Stimulated activated CD4-positive, alpha-beta T cell treated with anti-CD3 and anti-CD28 coated beads, Interleukin-1b, Interleukin-23, amount 100 ng/mL, for 48 hours (primary cell): ENCODE results near the gene PLXDC2.

Experiments used
- DNase-seq: peaks from one replicate; pipeline ENCODE4 v3.0.0-alpha.2; 2020

Gene PLXDC2

DNA sequence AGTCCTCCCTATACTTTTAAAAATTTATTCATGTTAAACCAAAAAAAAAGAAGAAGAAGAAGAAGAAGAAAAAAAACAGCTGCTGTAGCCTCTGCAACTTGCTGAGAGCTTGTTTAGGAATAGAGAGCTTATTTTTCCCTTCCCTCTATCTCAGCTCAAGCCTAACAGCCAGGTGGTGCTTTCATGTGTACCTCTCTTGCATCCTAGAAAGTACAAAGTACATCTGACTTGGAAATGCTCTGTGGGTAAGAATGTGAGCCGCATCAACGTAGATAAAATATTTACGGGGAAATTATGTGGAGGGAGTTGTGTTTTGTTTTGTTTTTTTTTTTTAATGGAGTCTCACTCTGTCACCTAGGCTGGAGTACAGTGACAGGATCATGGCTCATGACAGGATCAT, 99.6 kb downstream of the PLXDC2 start:
- no peak for DNase-seq

DNA sequence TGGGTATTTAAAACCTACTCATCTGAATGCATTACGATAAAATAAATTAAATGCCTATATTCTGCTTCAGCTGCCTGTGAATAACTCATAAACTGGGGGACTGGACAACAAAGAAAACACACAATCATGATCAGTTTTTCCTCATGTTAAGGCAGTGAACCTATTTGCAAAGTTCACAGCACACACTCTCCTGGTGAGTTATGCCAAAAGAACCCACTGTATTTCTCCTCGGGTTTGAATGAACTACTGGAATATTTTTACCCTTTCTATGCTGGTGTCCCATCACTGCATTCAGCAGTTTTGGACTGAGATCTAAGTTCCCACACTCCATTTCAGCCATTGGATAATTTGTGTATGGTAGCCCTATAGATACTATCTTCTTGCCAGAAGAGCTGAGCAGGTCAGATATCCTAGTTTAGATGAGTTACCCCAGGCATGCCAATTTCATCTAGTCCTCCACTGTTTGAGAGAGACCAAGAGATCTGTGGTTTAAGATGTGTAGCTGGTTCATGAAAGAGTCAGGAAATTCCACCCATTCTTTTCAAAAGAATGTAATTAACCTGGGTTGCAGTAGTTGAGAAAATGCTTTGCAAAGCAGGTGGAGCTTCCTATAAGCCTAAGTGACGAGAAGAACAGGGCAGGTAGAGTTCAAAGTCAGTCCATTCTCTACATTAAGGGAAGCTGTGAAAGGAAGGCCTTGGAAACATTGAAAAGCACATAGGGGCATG, 101.7 kb downstream of the PLXDC2 start:
- DNase-seq: no peak

DNA sequence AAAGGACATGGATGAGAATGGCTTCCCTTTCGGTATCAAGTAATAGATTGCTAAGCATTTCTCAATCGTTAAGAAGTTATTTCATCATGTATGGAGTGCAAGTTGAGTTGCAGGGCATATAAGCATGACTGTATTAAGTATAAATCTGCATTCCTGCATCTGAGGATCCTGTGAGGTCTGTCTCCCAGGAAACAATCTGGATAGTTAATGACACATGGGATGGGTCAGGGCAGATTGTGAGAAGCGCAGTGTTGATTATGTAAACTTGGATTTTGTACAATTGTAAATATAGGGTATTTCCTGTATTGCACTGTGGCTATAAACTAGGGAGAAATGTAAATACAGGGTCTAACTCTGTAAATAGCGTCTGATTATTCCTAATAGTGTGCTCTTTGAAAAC, 102.6 kb downstream of the PLXDC2 start:
- DNase-seq: no peak

DNA sequence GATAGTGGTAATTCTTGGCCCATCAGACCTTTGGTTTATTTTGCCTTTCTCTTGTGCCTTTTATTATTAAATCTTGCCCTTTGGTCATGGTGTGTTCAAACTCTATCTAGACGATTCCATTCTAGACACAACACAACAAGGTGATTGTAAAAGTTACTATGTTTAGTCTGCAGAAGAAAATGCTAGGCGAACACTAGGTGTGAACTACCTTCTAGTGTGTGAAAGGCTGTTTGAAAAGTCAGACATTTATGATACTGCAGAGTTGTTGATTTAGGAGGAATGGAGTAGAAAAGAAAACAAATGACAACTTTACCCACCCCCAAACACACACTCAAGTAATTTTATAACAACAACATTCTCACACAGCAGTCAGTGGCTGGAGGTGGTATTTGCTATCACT, 103.4 kb downstream of the PLXDC2 start:
- DNase-seq: no peak

DNA sequence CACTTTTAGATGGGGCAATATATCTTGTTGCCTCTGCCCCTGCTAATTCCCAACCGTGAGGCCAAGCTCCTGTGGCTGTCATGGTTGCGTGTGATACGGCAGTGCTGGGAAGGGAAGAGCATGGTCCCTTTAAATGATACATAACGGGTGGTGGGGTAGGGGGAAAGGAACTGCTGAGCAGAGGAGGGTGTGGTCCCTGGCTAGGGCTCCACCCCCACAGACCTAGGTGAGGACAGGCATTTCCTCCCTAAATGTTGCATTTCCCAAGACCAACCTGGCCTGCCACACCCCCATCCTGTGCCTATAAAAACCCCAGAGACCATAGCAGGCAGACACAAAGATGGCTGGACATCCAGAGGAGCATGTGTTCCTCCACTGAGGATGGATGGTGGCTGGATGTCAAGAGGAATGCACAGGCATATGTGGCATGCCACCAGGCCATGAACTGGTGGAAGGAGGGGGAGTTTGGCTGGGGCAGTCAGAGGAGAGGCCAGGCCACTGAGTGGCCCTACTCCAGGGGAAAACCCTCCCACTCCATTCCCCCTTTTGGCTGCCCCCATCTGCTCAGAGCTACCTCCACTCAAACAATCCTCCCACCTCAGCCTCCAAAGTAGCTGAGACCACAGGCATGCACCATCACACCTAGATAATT, 104.0 kb downstream of the PLXDC2 start:
- no peak for DNase-seq

DNA sequence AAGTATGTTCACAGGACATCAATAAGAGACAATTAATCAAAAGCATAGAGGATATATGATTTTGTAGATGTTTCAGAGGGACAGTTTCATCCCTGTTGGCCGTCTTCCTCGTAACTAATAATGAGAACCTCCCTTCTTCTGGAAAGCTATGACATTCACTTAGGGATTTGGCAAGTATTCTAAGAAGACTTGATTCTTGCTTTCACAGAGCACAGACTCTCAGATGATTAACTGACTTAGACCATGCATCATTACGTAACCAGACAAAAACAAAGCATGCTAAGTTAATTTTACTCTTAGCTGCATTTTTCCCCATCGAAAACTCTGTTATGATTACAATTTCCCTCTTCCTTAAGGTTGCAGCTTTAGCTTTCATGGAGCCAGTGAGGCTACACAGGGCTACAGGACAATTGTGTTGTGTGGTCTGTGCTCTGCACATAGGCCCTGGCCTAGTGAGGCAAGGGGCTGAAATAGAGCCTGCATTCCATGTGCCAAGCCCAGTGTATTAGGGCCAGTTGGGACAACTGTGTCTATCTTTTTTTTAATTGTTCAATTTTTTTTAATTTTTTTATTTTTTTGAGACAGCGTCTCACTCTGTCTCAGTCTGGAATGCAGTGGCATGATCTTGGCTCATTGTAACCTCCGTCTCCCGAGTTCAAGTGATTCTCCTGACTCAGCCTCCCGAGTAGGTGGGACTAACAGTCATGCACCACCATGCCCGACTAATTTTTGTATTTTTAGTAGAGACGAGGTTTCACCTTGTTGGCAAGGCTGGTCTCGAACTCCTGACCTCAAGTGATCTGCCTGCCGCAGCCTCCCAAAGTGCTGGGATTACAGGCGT, 105.3 kb downstream of the PLXDC2 start:
- no peak for DNase-seq

DNA sequence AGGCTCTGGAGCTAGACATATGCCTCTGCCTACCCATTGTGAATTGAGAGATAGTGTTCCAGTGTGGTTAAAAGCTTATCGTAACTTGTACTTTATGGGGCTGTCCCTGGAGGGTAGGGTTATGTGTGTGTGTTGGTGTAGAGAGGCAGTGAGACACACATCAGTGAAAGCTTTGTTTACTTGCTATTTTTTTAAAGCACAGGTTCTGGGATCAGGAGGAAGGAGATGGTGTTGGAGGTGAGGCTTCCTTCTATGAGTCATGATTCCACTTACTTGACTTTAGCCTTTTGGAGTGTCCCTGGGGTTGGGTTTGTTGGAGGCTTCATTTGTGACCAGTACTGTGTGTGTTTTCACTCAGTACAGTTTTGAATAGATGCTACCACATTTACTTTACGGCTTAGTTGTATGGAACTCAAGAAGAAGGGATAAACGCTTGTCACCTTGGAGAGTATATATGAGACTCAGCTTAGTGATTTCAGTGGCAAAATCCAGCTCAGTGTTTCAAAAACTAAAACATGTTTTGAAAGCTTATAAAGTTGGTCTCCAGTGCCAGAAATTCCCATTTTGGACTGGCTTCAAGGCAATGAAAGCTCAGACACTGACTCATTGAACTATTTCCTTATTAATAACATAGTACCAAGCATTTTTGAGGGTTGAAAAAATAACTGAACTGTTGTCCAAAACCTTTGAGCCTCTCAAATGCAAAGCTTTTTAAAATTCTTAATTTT, 106.2 kb downstream of the PLXDC2 start:
- DNase-seq: no peak

DNA sequence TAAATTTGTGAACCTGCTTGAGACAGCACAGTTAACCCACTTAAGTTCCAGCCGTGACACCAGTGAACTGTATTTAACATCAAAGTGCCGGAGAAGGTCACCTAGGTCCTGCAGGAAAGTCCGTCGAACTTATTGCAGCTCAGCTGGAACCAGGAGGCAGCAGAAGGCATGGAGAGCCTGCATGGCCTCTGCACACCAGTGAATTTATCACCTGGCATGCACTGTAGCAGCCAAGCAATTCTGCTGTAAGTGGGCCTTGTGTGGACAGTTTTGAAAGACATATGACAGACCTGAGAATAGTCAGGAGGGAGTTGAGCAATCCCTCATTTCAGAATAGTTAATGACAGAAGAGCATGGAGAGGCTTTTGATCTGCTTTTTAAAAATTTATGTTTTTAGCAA, 108.8 kb downstream of the PLXDC2 start:
- DNase-seq: no peak

DNA sequence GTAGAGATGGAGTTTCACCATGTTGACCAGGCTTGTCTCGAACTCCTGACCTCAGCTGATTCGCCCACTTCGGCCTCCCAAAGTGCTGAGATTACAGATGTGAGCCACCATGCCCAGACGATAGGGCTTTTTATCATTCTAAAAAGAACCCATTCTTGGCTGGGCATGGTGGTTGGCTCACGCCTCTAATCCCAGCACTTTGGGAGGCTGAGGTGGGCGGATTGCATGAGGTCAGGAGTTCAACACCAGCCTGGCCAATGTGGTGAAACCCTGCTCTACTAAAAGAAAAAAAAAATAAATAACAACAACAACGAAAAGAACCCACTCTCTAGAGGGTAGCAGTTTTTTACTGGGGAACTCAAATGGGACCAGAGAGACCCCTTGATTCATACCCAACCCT, 112.7 kb downstream of the PLXDC2 start:
- DNase-seq: no peak

DNA sequence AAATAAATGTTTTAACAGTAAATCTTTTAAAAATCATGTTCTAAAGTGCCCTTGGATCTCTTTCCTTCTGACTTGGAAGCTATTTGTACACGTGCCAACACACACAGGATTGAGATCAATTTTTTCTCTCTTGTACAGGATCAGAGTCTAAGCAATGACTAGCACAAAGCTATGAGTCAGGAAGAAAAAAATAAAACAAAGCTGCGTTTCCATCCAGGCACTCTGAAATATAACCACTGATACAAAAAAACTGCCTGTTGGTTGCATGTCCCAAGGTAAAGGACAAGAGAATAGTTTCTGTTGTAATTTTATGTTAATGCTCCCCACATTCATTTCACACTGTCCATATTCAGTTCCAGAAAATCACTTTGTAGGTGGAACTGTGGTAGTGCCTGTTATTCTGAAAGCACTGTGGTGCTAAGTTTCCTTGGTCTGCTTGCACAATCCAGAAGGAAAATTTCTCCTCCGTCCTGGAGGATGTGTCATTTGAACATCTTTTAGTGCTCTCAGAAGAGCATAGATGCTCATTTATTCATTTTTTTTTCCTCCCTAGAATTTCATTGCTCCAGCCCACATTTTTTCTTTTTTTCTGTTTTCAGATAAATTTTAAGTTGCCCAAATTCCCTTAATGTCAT, 113.4 kb downstream of the PLXDC2 start:
- DNase-seq: no peak

DNA sequence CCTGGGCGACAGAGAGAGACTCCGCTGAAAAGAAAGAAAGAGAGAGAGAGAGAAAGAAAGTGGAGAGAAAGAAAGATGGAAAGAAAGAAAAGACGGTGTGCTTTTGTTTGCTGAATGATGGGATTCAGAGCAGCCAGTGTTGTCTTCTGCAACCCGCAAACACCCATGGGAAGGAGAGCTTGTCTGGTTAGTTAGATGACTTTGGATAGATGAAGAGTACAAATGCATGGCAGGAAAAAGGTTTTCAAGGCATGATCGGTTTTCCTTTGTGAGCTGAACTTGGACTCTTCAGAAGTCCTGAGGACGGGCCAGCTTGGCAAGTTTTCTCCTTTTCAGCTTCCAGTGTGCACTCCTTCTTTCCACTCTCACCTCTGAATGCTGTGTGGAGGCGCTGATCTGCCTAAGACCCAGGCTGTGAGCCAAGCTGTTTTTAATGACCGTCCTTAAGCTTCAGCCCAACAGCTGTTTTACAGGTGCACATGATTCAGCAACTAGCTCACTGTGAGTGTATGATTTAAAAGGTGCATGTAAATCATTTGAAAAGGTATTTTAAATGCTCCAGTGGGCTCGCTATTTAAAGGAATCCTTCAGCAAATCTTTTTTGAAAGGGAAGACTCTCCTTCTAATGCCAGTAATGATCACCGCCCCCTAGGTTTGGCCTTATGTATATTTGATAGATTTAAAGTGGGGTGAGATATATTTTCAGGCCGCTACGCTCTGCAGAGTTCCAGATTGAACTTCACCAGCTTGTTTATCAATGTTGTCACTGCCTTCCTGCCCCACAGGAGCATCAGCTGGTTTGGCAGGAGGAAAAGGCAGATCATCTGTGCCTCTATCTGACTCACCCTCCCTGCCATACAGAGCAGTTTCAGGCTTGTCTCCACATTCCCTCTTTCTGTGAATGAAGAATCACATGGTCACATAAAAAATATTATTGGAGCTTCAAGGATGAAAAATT, 115.0 kb downstream of the PLXDC2 start:
- DNase-seq: no peak

DNA sequence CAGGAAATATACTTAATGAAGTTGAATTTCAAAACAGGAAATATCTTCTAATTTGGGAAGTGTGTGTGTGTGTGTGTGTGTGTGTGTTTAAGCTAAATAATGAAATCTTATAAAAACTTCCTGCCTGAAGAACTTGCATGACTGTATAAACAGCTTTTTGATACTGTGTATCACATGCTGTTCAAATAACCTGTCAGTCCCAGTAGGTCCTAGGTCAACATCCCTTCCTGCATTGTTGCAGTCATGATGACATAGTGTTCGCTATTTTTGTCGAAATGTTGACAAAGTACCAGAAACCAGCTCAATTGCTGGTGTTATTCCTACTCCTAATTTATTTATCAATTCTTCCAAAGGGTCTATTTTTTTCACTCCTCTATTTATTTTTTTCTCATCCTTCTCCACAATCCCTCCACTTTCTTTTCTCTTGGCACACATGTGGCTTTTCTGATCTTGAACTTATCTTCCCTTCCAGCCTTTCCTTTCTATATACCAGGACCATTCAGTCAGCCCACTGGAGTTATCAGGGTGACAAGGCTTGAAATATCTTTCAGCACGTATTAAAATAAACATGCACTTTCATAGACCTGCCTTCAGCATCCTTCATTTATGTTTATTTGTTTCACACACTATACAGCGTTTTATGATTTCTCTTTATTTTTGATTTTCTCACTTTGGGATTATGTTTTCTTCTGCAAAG, 115.8 kb downstream of the PLXDC2 start:
- DNase-seq: no peak

DNA sequence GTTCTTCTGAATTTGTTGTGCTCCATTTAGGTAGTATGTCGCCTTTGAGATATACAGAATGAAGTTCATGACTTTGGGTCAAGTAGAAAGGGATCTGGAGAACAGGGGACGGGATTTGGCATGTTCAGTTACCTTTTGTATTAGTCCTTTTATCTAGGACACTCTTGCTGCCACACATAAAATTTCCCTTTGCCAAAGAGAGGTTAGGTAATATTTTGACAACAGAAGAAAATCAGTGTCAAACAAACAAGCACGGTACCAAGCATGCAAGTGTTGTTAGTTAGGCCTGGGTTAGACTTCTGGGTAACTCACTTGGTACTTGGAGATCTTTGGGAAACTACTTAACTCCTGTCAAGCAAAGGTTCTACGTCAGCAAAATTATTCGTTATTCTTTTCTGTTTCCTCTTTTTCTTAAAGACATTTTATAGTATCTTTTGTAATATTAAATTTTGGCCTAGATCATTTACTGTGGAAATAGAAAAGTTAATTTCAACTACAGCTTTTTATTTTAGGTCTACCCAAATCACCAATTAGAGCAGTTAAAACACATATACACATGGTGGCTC, 116.7 kb downstream of the PLXDC2 start:
- DNase-seq: no peak

DNA sequence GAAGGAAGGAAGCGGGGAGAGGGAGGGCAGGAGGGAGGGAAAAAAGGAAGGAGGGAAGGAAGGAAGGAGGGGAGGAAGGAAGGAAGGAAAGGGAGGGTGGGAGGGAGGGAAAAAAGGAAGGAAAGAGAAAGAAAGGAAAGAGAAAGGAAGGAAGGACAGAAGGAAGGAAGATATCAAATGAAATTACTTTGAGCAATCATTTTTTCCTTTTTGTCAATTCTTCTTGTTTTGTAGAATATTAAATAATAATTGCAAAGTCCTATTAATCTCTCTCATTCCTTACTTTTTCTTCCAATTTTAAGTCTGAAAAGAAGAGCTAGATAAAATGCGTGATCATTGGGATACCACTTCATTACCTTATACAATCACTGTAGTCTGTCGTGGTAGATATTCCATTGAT, 117.5 kb downstream of the PLXDC2 start:
- no peak for DNase-seq

DNA sequence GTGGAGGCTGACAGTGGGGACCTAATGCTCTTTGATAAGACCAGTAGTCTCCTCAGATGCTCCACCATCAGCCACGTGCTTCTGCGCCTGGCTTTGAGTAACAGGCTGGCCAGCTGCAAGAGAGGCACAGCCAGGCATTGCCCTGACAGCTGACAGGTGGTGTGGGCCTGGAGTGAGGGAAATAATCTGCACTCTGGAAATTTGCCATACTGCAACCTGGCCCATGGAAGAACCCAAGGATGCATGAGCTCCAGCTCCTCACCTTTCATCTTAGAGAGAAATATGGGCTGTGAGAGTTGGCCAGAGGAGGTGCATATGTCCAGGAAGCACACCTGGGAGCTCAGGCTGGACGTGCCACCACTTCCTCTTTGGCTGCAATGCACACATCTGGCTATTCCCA, 118.9 kb downstream of the PLXDC2 start:
- no peak for DNase-seq

DNA sequence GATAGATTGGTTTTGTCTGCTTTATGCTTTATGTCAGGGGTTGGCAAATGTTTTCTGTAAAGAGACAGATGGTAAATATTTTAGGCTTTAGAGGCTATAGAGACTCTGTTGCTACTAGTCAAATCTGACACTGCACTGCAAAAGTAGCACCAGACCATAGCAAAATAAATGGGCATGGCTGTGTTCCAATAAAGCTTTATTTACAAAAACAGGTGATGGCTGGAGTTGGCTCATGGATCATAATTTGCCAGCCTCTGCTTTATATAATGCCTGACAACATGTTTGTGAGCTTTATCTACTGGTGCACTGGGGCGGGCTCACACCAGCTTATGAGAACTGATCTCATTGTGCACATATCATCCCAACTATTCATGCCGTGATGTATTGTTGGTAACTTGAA, 120.1 kb downstream of the PLXDC2 start:
- DNase-seq: no peak

DNA sequence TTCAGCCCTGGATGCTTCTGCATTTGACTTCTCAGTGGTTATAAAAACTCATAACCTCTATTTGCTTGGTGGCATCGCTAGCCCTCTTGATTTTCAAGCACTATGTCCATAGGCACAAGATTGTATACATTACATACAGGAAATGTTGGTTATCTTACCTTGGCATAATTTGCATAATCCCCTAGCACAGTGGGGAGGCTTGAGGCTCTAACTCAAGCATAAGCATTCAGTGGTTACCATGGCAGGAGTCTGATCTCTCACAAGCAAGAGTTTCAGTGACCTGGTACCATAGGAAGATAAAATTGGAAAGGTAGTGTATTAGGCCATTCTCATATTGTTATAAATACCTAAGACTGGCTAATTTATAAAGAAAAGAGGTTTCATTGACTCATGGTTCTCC, 121.8 kb downstream of the PLXDC2 start:
- DNase-seq: no peak

DNA sequence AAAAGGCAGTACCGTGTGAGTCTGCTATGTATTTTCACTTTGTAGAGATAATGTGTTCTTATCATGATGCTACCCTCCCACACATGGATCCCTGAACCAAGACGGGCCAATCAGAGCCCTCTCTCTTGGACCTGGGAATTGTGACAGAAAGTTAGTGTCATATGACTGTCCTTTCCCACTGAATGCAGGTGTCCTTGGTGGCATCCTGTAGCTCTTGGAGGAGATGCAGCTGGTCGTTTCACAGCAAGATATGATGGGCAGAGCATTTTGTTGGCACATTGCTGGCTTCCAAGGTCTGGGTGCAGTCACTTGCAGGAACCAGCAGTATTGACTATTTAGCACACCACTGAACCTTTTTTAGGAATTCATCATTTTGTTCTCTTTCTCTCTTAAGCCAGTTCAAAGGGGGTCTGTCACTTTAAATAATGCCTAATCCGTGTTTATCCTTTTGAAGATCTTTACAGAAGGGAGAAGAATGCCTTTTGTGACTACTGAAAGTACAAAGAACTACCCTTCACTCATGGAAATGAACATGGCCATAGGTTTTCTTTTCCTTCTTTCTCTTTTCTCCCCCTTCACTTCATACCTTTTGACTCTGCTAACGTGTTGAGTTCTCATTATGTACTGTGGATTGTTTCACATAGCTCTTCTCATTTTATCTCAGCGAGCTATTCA, 125.1 kb downstream of the PLXDC2 start:
- DNase-seq: no peak

DNA sequence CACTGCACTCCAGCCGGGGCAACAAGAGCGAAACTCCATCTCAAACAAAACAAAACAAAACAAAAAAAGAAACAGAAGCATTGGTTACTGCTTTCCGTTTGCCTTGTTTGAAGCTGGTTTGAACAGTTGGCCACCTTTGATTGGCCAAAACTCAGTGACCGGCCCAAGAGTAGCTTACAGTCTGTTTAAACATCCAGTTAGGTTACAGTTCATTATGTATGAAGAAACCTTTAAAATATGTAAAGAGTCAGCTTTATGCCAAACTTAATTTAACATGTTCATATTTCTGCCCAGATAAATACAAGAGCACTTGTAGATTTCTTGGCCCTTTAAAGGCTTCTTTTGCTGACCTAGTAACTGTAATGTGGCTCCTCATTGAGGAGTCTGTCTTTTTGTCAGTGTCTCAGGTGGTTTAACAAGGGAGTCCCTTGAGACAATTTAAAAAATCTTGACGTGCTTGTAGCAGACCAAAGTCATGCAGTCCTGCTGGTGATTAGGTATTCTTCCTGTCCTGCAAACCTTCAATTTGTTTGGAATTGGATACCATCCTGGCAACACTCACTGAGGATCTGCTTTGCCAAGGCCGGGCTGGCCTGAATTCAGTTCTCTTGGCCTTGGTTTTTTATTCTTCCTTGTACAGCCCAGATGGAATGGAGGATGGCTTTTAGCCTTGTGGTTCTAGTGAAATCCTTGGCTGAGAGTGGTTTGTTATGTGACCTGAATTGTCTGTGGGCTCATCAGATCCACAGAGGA, 128.9 kb downstream of the PLXDC2 start:
- DNase-seq: no peak
